ENCODE results near the gene SNAI1. TPM values are rescaled to one million over a fixed set of nuclear protein-coding genes. Genes with fewer than 3 reads are reported as not detected.

The SNAI1 gene
- 19.3 and 19.7 TPM in 2 replicates for total RNA-seq

DNA sequence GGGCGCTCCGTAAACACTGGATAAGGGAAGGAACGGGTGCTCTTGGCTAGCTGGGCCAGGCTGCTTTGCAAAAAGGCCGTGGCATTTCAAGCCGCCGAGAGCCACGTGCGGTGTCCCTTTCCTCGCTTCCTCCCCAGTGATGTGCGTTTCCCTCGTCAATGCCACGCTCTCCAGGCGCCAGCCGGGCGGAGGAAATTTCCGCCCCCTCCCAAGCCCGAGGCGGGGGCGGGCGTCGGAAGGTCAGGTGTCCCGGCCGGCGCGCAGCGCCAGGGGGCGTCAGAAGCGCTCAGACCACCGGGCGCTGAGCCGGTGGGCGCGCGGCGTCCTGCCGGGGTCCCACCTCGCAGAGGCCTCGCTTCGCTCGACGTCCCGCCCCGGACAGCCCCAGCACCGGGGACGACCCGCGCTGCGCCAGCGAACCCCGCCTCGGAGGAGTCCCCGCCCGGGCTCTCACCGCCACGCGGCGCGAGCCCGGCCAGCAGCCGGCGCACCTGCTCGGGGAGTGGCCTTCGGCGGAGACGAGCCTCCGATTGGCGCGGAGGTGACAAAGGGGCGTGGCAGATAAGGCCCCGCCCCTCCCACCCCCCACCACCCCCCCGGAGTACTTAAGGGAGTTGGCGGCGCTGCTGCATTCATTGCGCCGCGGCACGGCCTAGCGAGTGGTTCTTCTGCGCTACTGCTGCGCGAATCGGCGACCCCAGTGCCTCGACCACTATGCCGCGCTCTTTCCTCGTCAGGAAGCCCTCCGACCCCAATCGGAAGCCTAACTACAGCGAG lies at the start of gene SNAI1:
TSS of gene SNAI1 (plus strand) at position 635 of the 777 bp plus-strand sequence. CDS start at position 715, 80 bp downstream.

DNA sequence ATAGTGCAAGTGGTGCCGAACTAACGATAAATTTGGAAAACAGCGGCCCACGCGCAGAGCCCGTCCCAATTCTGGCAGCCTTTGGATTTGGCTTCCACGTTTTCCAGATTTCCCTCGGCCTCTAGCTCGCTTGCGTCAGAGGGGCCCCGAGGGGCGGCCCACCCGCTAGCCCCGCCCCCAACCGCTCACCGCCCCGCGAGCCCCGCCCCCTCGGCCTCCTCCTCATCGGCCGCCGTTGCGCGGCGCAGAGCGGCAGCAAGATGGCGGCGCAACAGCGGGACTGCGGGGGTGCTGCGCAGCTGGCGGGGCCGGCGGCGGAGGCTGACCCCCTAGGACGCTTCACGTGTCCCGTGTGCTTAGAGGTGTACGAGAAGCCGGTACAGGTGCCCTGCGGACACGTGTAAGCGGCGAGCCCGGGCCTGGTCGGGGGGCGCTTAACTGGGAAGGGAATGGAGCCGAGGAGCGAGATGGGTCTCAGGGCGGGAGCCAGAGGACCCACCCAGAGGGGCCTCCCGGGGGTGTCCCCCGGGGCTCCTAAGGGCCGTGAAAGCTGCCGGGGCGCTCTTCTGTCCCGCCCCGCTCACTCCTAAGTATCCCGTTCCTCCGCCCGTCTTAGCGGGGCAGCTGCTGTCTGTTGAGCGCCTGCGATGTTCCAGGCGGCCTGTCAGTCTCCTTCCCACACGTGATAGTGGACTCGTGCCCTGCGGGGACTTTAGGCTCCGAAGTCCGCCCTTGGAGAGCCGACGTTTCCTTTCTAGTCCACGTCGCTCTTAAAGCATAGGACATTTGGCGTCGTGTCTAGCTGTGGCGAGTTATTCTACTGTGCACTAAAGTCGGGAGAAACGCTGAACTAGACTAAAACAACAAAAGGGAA lies 46.4 kb upstream of the SNAI1 start, which contains the start of gene RNF114:
TSS of gene RNF114 (plus strand) at position 245 of the 874 bp plus-strand sequence. CDS start at position 261, 16 bp downstream.

Other genes with a start within 250 kb of the SNAI1 start
- 4.3 and 5.0 TPM in 2 replicates for gene SLC9A8, start 170.2 kb upstream of the SNAI1 start, total RNA-seq
- gene SPATA2, start 67.5 kb upstream of the SNAI1 start, total RNA-seq = 3.2 and 3.6 TPM in 2 replicates
- gene RNF114, start 46.6 kb upstream of the SNAI1 start, total RNA-seq = 54.9 and 97.1 TPM in 2 replicates
- 56.7 and 59.3 TPM in 2 replicates for gene UBE2V1, start 130.2 kb downstream of the SNAI1 start, total RNA-seq
- 45.3 and 48.8 TPM in 2 replicates for gene PEDS1, start 170.7 kb downstream of the SNAI1 start, total RNA-seq
- gene CEBPB, start 207.8 kb downstream of the SNAI1 start, total RNA-seq = 53.6 and 80.2 TPM in 2 replicates

Data from cardiac atrium fibroblast (primary cell).